ENCODE measurements around the gene DPF1. TPM values are rescaled to one million over a fixed set of nuclear protein-coding genes. Genes with fewer than 3 reads are reported as not detected.

Gene DPF1
- total and polyA plus RNA-seq, 9 donors, result 0.23 to 1.0 (median 0.35) TPM; not detected in 2

GRCh38 chr19:38184815-38185214 is 39.2 kb downstream of the DPF1 start:
- H3K9me3 ChIP-seq, result peaks cover 0 to 3% of the 10 kb centered on the region in 2 donors
- H3K27ac ChIP-seq, result no peak overlapping the region
- TF ChIP-seq EP300 (IDR thresholded peaks at IDR 0.05) (no peak), CTCF (IDR thresholded peaks at IDR 0.05) (no peak), POLR2A (IDR thresholded peaks at IDR 0.05) (no peak)
- H3K36me3 ChIP-seq, result no peaks in the 10 kb centered on the region
- H3K27me3 ChIP-seq, result no peaks in the 10 kb centered on the region
- H3K4me3 ChIP-seq, result no peak overlapping the region
- WGBS, 3 donors, result 89% methylated on average over 9 of the region's 9 CpGs
- peaks cover 2% of the 10 kb centered on the region for H3K4me1 ChIP-seq (ENCODE audit: insufficient read depth)
- intact Hi-C loops (cut with DNase I), result no loop called here
- DNase-seq, result no peak

GRCh38 chr19:38183251-38183897 is 40.6 kb downstream of the DPF1 start:
- no peak overlapping the region for H3K4me3 ChIP-seq
- TF ChIP-seq POLR2A (IDR thresholded peaks at IDR 0.05) (no peak), CTCF (IDR thresholded peaks at IDR 0.05) (no peak), EP300 (IDR thresholded peaks at IDR 0.05) (no peak)
- peak; percentile 57 to 76 (median 59) for DNase-seq
- peak overlapping the region in 1 of 2 donors; percentile 19 for H3K27ac ChIP-seq
- WGBS, 3 donors, result 7 to 12% (median 9%) methylated on average over 30 of the region's 30 CpGs
- H3K27me3 ChIP-seq, result no peaks in the 10 kb centered on the region
- peaks cover 0 to 3% of the 10 kb centered on the region in 2 donors for H3K9me3 ChIP-seq
- intact Hi-C loops (cut with DNase I), result no loop called here
- no peaks in the 10 kb centered on the region for H3K36me3 ChIP-seq
- H3K4me1 ChIP-seq (ENCODE audit: insufficient read depth), result peaks cover 2% of the 10 kb centered on the region

- 84 to 87% (median 85%) methylated on average over 21 of the region's 21 CpGs for WGBS, 3 donors
- no peak for DNase-seq
Observed at GRCh38 chr19:38182536-38183210, 41.3 kb downstream of the DPF1 start.

GRCh38 chr19:38180071-38180470 is 44.0 kb downstream of the DPF1 start:
- no peaks in the 10 kb centered on the region for H3K36me3 ChIP-seq
- intact Hi-C loops (cut with DNase I), result no loop called here

More at GRCh38 chr19:38182536-38183210, 41.3 kb downstream of the DPF1 start:
- TF ChIP-seq POLR2A (IDR thresholded peaks at IDR 0.05), result no peak
- no peak for TF ChIP-seq EP300 (IDR thresholded peaks at IDR 0.05)
- no peak for TF ChIP-seq CTCF (IDR thresholded peaks at IDR 0.05)
- H3K27ac ChIP-seq, result no peak overlapping the region
- no peaks in the 10 kb centered on the region for H3K36me3 ChIP-seq
- no peak overlapping the region for H3K4me3 ChIP-seq
- peaks cover 0 to 3% of the 10 kb centered on the region in 2 donors for H3K9me3 ChIP-seq
- intact Hi-C loops (cut with DNase I), result no loop called here
- H3K27me3 ChIP-seq, result no peaks in the 10 kb centered on the region
- peaks cover 2% of the 10 kb centered on the region for H3K4me1 ChIP-seq (ENCODE audit: insufficient read depth)

More at GRCh38 chr19:38180071-38180470, 44.0 kb downstream of the DPF1 start:
- Histone ChIP-seq H3K9me3 (peaks cover 0 to 3% of the 10 kb centered on the region in 2 donors), H3K4me3 (no peak overlapping the region), H3K27me3 (no peaks in the 10 kb centered on the region), H3K4me1 (ENCODE audit: insufficient read depth) (peaks cover 2% of the 10 kb centered on the region), H3K27ac (no peak overlapping the region)
- TF ChIP-seq POLR2A (IDR thresholded peaks at IDR 0.05), result no peak
- TF ChIP-seq CTCF (IDR thresholded peaks at IDR 0.05), result no peak
- no peak for TF ChIP-seq EP300 (IDR thresholded peaks at IDR 0.05)
- 95 to 100% (median 98%) methylated on average over 3 of the region's 3 CpGs for WGBS, 3 donors
- no peak for DNase-seq

Data from ovary (tissue), 9 donors.